CD4-positive, alpha-beta T cell treated with Interleukin-17A for 4 hours (primary cell): ENCODE measurements around the gene GPR61.

Source experiments
- DNase-seq: peaks from one replicate; pipeline ENCODE4 v3.0.0-alpha.2; 2020; ENCODE audit warnings: mixed read lengths

Gene GPR61, protein sequence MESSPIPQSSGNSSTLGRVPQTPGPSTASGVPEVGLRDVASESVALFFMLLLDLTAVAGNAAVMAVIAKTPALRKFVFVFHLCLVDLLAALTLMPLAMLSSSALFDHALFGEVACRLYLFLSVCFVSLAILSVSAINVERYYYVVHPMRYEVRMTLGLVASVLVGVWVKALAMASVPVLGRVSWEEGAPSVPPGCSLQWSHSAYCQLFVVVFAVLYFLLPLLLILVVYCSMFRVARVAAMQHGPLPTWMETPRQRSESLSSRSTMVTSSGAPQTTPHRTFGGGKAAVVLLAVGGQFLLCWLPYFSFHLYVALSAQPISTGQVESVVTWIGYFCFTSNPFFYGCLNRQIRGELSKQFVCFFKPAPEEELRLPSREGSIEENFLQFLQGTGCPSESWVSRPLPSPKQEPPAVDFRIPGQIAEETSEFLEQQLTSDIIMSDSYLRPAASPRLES

GRCh38 chr1:109539676-109540075 lies at the start of gene GPR61:
Gene GPR61, plus strand, starts transcription at chr1:109539872. Its CDS starts 3,151 bp downstream, at chr1:109543023.
- no peak for DNase-seq

- DNase-seq, result peak; percentile 80
Measured at GRCh38 chr1:109490029-109490933, 49.4 kb upstream of the GPR61 start.

DNA sequence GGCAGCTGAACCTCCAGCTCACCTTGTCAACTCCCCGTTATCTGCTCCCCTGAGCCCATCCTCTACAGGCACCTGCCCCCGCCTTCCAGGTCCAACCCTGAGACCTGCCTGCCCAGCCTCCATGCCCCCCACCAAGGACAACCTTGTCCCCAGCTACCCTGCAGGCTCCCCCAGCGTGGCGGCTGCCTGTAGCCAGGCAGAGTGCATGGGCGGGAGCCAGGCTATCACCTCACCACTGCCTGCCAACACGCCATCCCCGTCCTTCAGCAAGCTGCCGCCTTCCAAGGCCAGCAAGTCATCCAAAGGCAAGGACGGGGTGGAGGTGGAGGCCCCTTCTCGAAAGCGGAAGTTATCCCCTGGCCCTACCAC lies 48.8 kb upstream of the GPR61 start:
- DNase-seq, result no peak

- no peak for DNase-seq
Measured at GRCh38 chr1:109491372-109491771, 48.3 kb upstream of the GPR61 start.

DNA sequence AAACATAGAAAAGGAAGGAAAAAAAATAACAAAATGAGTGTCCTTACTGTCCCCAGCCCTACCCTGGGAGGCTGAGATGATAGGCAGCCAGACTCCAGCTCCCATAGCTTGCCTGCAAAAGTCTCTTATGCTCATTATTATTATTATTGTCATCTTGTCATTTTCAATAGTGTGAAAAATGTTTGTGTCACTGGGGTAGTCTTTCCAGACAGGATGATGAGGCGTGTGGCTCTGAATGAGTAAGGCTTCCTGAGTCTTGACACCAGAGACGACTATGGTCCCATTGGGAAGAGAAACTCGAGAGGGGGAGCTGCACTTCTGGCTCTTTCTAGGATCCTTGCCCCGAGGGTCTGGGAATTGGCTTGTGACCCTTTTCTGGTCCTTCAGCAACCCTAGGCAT lies 46.9 kb upstream of the GPR61 start:
- no peak for DNase-seq

GRCh38 chr1:109493227-109493626 lies 46.4 kb upstream of the GPR61 start:
- no peak for DNase-seq

- DNase-seq, result peak; percentile 92
Measured at GRCh38 chr1:109493805-109494539, 45.7 kb upstream of the GPR61 start, which contains the start of gene CYB561D1. Gene CYB561D1, plus strand, starts transcription at chr1:109494094. Its CDS starts 46 bp downstream, at chr1:109494140.

- DNase-seq, result no peak
Measured at GRCh38 chr1:109495738-109496137, 43.9 kb upstream of the GPR61 start.

DNA sequence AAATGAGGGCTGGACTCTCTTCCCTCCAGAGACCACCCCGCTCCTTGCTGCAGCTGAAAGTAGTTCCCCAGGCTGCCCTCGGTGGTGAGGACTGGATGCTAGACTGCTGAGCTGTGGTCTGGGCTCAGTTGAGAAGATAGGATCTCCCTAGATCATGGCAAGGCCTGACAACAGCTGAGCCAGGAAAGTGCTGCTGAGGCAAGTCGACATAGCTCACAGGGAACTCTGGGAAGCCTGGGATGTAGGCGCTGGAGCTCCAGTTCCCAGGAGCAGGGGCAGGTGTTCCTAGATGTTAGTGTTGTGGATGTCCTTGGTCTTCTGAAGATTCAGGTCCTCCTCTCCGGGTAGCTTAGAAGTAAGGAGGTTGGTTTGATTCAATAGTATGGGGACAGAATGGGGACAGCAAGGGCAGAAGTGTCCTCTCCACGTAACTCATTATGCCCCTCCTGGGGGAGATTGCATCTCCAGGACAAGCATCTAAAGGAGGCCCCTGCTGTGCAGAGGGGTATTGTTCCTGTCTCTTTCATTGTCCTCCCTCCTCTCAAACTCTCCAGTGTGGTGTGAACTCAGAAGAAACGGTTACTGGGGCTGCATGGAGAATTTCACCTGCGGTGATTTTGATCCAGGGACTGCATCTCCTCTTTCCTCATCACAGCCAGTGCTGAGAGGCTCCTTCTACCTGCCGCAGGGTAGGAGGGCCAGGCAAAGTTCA lies 42.1 kb upstream of the GPR61 start:
- no peak for DNase-seq

DNA sequence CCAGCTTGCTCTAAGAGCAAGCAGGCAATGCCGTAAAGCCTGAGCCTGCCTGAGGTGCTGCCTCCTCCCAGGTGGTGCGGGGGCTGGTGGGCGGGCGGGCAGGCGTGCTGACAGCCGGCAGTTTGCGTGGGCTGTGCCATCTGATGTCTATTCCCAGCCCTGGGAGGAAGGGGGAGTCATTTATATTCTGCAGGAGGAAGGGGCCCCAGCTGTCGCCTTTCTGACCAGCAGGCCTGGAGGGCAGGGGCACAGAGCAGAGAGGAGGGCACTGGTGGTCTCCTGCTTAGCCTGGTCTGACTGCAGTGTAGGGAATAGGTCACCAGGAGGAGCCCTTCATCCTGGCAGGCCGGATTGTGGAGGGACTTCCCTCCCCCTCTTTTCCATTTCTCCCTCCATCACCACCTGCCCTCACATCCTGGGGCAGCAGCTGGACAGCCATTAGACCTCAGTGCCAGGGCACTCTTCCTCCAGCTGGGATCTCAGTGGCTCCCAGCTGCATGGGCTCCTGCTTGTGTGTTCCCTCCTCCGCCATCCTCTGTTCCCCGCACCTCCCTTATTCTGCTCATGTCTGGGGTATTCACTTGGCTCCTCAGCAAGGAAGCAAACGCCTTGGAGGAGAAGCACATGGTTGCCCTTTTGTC lies 41.4 kb upstream of the GPR61 start:
- peak; percentile 55 for DNase-seq

DNA sequence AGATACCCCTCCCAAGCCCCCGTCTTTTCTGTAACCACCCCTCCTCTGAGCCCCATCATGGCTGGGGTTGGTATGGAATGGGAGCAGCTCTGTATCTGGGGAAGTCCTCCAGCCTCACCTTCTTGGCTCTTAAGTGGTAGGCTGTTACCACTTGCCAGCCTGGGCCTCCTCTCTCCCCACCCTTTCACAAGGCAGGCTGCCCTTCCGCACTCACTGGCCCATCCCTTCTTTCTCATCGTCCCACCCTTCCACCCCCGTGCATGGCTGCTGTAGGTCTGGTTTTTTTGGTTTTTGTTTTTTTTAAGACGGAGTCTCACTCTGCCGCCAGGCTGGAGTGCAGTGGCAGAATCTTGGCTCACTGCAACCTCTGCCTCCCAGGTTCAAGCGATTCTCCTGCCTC lies 40.6 kb upstream of the GPR61 start:
- DNase-seq, result no peak

GRCh38 chr1:109499661-109500536 lies 39.8 kb upstream of the GPR61 start:
- peak; percentile 78 for DNase-seq

- DNase-seq, result no peak
Measured at GRCh38 chr1:109500941-109501381, 38.7 kb upstream of the GPR61 start.

- peak; percentile 36 for DNase-seq
Measured at GRCh38 chr1:109501644-109502363, 37.9 kb upstream of the GPR61 start.

GRCh38 chr1:109502364-109502851 lies 37.3 kb upstream of the GPR61 start:
- peak; percentile 76 for DNase-seq

DNA sequence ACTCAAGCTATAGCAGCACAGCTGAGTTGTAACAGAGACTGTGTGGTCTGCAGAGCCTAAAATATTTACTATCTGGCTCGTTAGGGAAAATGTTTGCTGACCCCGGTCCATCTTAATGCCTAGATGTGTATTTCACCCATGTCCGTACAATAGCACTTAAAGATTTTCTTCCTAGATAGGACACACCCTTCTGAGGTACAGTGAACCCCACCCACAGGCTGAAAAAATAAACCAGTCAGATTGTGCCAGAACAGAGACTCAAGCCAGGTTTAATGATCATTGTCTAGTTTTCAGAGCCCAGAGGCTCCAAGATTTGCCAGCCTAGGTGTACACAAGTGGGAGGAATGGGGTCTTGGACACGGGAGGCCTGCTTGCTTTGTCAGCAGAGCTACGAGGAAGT lies 35.7 kb upstream of the GPR61 start:
- peak; percentile 23 for DNase-seq

GRCh38 chr1:109504974-109505373 lies 34.7 kb upstream of the GPR61 start:
- no peak for DNase-seq

- no peak for DNase-seq
Measured at GRCh38 chr1:109508001-109508872, 31.4 kb upstream of the GPR61 start.

DNA sequence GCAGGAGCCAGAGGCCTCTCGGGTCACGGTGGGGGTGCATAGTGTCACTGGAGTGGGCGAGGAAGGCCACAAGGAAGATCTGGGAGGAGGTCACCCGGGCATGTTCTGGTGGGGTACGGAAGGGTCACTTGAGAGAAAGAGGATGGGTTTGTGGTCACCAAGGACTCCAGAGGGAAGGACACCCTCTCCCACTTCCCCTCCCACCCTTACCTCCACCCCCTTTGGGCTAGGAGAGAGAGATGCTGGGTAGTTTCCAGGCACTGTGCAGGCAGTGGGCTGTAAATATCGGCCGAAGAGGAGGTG lies 30.8 kb upstream of the GPR61 start:
- no peak for DNase-seq
